Large intestine (tissue), 3 donors: ENCODE data around the gene SH3RF3. TPM values are rescaled to one million over a fixed set of nuclear protein-coding genes. Genes with fewer than 3 reads are reported as not detected.

Source experiments
- DNase-seq, 2 donors: peaks; one replicate each; pipeline versions ENCODE4 v3.0.0 to v3.0.0-alpha.2; 2013
- H3K27ac ChIP-seq: one replicate; pipeline ENCODE4 v1.5.1; 2013; ENCODE audit warnings: low read length
- H3K27me3 ChIP-seq: 2 replicates; pipeline ENCODE4 v1.6.1; 2013; ENCODE audit warnings: low read length; ENCODE audit not compliant: control insufficient read depth, insufficient read depth
- H3K36me3 ChIP-seq: 2 replicates; pipeline ENCODE4 v1.6.1; 2013; ENCODE audit warnings: low read length; ENCODE audit not compliant: control insufficient read depth, insufficient read depth
- H3K4me1 ChIP-seq: one replicate; pipeline ENCODE4 v1.6.1; 2013; ENCODE audit warnings: low read length; ENCODE audit not compliant: control insufficient read depth, insufficient read depth
- H3K4me3 ChIP-seq: one replicate; pipeline ENCODE4 v1.5.1; 2013; ENCODE audit warnings: low read length
- H3K9me3 ChIP-seq: one replicate; pipeline ENCODE4 v1.6.1; 2013; ENCODE audit warnings: mild to moderate bottlenecking, low read depth, low read length, moderate library complexity; ENCODE audit not compliant: control insufficient read depth
- WGBS: methylation state at CpG from one replicate; pipeline ENCODE4 v1.1.5; 2013; ENCODE audit warnings: low lambda C conversion rate; ENCODE audit not compliant: insufficient coverage; 5-methylcytosine and 5-hydroxymethylcytosine counted together
- polyA plus RNA-seq: library from polyadenylated mRNA; unstranded; fragments of 120-200 nt; gene quantifications from one replicate; pipeline ENCODE4 v1.2.1, GENCODE V29; 2013

Gene SH3RF3
- polyA plus RNA-seq, 1 donor = 3.0 TPM

GRCh38 chr2:109368798-109369197 lies 239.8 kb downstream of the SH3RF3 start:
- 20% methylated on average over 1 of the region's 10 CpGs for WGBS
- Histone ChIP-seq H3K27me3 (peaks cover 5% of the 10 kb centered on the region), H3K36me3 (no peaks in the 10 kb centered on the region), H3K4me3 (no peak overlapping the region), H3K4me1 (no peaks in the 10 kb centered on the region), H3K9me3 (no peaks in the 10 kb centered on the region), H3K27ac (no peak overlapping the region)
- no peak for DNase-seq

- H3K27me3 ChIP-seq = peaks cover 8% of the 10 kb centered on the region
- H3K27ac ChIP-seq = no peak overlapping the region
- no peaks in the 10 kb centered on the region for H3K9me3 ChIP-seq
- no peak overlapping the region for H3K4me3 ChIP-seq
- H3K4me1 ChIP-seq = no peaks in the 10 kb centered on the region
- no peak for DNase-seq
- WGBS = 100% methylated on average over 3 of the region's 12 CpGs
- H3K36me3 ChIP-seq = no peaks in the 10 kb centered on the region
Observed at GRCh38 chr2:109369671-109370191, 240.7 kb downstream of the SH3RF3 start.

- H3K27ac ChIP-seq = no peak overlapping the region
- H3K4me3 ChIP-seq = no peak overlapping the region
- H3K36me3 ChIP-seq = no peaks in the 10 kb centered on the region
- no peaks in the 10 kb centered on the region for H3K4me1 ChIP-seq
- H3K9me3 ChIP-seq = no peaks in the 10 kb centered on the region
- WGBS = 85% methylated on average over 5 of the region's 13 CpGs
- H3K27me3 ChIP-seq = peaks cover 3% of the 10 kb centered on the region
- DNase-seq = no peak
Observed at GRCh38 chr2:109370399-109371035, 241.5 kb downstream of the SH3RF3 start.

- Histone ChIP-seq H3K27ac (no peak overlapping the region), H3K9me3 (no peaks in the 10 kb centered on the region), H3K27me3 (peaks cover 3% of the 10 kb centered on the region), H3K4me1 (no peaks in the 10 kb centered on the region), H3K36me3 (no peaks in the 10 kb centered on the region), H3K4me3 (no peak overlapping the region)
- DNase-seq = no peak
- no CpG with 5 or more reads among the region's 18 CpGs for WGBS
Observed at GRCh38 chr2:109371481-109372170, 242.6 kb downstream of the SH3RF3 start.

GRCh38 chr2:109372171-109372568 lies 243.2 kb downstream of the SH3RF3 start:
- no peak for DNase-seq
- Histone ChIP-seq H3K9me3 (no peaks in the 10 kb centered on the region), H3K36me3 (no peaks in the 10 kb centered on the region), H3K27me3 (peaks cover 6% of the 10 kb centered on the region), H3K27ac (no peak overlapping the region), H3K4me3 (no peak overlapping the region), H3K4me1 (no peaks in the 10 kb centered on the region)
- no CpG with 5 or more reads among the region's 4 CpGs for WGBS

- peak in 1 of 2 donors; percentile 11 for DNase-seq
- no peaks in the 10 kb centered on the region for H3K4me1 ChIP-seq
- WGBS = no CpG with 5 or more reads among the region's 7 CpGs
- H3K27me3 ChIP-seq = peaks cover 7% of the 10 kb centered on the region
- H3K9me3 ChIP-seq = no peaks in the 10 kb centered on the region
- H3K27ac ChIP-seq = no peak overlapping the region
- no peaks in the 10 kb centered on the region for H3K36me3 ChIP-seq
- H3K4me3 ChIP-seq = no peak overlapping the region
Observed at GRCh38 chr2:109372614-109373013, 243.6 kb downstream of the SH3RF3 start.

GRCh38 chr2:109373791-109374547 lies 245.0 kb downstream of the SH3RF3 start:
- DNase-seq = no peak
- WGBS = no CpG with 5 or more reads among the region's 10 CpGs
- no peaks in the 10 kb centered on the region for H3K4me1 ChIP-seq

GRCh38 chr2:109374548-109375130 lies 245.6 kb downstream of the SH3RF3 start:
- Histone ChIP-seq H3K36me3 (no peaks in the 10 kb centered on the region), H3K9me3 (no peaks in the 10 kb centered on the region), H3K4me3 (no peak overlapping the region), H3K27ac (no peak overlapping the region), H3K27me3 (peaks cover 13% of the 10 kb centered on the region), H3K4me1 (no peaks in the 10 kb centered on the region)
- DNase-seq = no peak
- no CpG with 5 or more reads among the region's 16 CpGs for WGBS

More at GRCh38 chr2:109373791-109374547, 245.0 kb downstream of the SH3RF3 start:
- H3K36me3 ChIP-seq = no peaks in the 10 kb centered on the region
- no peak overlapping the region for H3K27ac ChIP-seq
- H3K4me3 ChIP-seq = no peak overlapping the region
- no peaks in the 10 kb centered on the region for H3K9me3 ChIP-seq
- peaks cover 10% of the 10 kb centered on the region for H3K27me3 ChIP-seq

GRCh38 chr2:109375131-109375561 lies 246.1 kb downstream of the SH3RF3 start:
- H3K27ac ChIP-seq = no peak overlapping the region
- H3K36me3 ChIP-seq = no peaks in the 10 kb centered on the region
- peaks cover 13% of the 10 kb centered on the region for H3K27me3 ChIP-seq
- H3K4me1 ChIP-seq = no peaks in the 10 kb centered on the region
- no CpG with 5 or more reads among the region's 12 CpGs for WGBS
- H3K9me3 ChIP-seq = no peaks in the 10 kb centered on the region
- no peak overlapping the region for H3K4me3 ChIP-seq
- DNase-seq = no peak

- Histone ChIP-seq H3K36me3 (no peaks in the 10 kb centered on the region), H3K4me3 (no peak overlapping the region), H3K27ac (no peak overlapping the region), H3K9me3 (no peaks in the 10 kb centered on the region), H3K27me3 (peaks cover 13% of the 10 kb centered on the region), H3K4me1 (no peaks in the 10 kb centered on the region)
- WGBS = no CpG with 5 or more reads among the region's 7 CpGs
- DNase-seq = no peak
Observed at GRCh38 chr2:109375656-109376055, 246.7 kb downstream of the SH3RF3 start.
